HepG2 (cell line): ENCODE data around the gene MYRFL.

Source experiments
- ATF7-NPFF ChIP-seq: sonication (generic); formaldehyde crosslinking; IDR thresholded peaks from 2 replicates; pipeline ENCODE4 v1.8.1; 2023; ENCODE audit warnings: mild to moderate bottlenecking, low read depth, missing genetic modification reagents, moderate library complexity
- CHD2 ChIP-seq: IDR thresholded peaks from 2 replicates; pipeline ENCODE4 v1.6.1; 2011; ENCODE audit warnings: low read depth, low read length, improper control_type of control experiment
- GABPB1 ChIP-seq: IDR thresholded peaks from 2 replicates; pipeline ENCODE4 v1.6.1; 2016; ENCODE audit warnings: mild to moderate bottlenecking, missing genetic modification reagents, moderate library complexity, missing compliant biosample characterization
- ISX ChIP-seq: sonication (generic); formaldehyde crosslinking; conservative IDR thresholded peaks from 2 replicates; pipeline ENCODE4 v1.5.0; 2020; ENCODE audit warnings: missing genetic modification reagents
- JUND ChIP-seq: sonication (generic); formaldehyde crosslinking; IDR thresholded peaks from 2 replicates; pipeline ENCODE4 v1.8.0; 2022; ENCODE audit warnings: mild to moderate bottlenecking, missing genetic modification reagents
- MZF1 ChIP-seq: sonication (generic); formaldehyde crosslinking; IDR thresholded peaks from 2 replicates; pipeline ENCODE4 v1.8.1; 2023; ENCODE audit warnings: mild to moderate bottlenecking, missing genetic modification reagents, borderline replicate concordance
- POLR2A ChIP-seq, 2 experiments: IDR thresholded peaks; 2 replicates each; pipeline ENCODE4 v1.6.1; 2011; ENCODE audit warnings: low read depth in 2 of 2, low read length in 2 of 2, mild to moderate bottlenecking in 1 of 2, moderate library complexity in 1 of 2; ENCODE audit not compliant: insufficient read depth in 1 of 2
- TF ChIP-seq, protein P1 (sequence below): sonication (generic); formaldehyde crosslinking; IDR thresholded peaks from 2 replicates; pipeline ENCODE4 v1.5.0; 2020; ENCODE audit warnings: mild to moderate bottlenecking, missing genetic modification reagents, moderate library complexity

DNA sequence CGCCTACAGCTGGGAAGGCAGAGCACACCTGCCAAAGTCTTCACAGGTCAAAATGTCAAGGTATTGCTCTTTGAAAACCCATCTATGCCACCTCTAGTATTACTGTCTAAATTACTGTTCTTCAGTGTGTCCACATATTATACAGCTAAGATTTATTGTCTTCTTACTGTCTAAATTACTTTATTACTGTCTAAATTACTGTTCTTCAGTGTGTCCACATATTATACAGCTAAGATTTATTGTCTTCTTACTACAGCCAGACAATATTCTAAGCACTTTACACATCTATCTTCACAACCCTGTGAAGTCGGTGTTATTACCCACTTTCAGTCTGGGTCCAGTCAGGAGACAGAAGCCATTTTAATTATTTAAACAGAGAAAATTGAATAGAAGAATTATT lies 173.9 kb downstream of the MYRFL start:
- TF ChIP-seq, protein P1, sequence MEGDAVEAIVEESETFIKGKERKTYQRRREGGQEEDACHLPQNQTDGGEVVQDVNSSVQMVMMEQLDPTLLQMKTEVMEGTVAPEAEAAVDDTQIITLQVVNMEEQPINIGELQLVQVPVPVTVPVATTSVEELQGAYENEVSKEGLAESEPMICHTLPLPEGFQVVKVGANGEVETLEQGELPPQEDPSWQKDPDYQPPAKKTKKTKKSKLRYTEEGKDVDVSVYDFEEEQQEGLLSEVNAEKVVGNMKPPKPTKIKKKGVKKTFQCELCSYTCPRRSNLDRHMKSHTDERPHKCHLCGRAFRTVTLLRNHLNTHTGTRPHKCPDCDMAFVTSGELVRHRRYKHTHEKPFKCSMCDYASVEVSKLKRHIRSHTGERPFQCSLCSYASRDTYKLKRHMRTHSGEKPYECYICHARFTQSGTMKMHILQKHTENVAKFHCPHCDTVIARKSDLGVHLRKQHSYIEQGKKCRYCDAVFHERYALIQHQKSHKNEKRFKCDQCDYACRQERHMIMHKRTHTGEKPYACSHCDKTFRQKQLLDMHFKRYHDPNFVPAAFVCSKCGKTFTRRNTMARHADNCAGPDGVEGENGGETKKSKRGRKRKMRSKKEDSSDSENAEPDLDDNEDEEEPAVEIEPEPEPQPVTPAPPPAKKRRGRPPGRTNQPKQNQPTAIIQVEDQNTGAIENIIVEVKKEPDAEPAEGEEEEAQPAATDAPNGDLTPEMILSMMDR (CRISPR knock-in tag), result no peak
- TF ChIP-seq POLR2A (IDR thresholded peaks at IDR 0.05; ENCODE audit: insufficient read depth in 1 of 2, low read depth in 2 of 2, low read length in 2 of 2), result no peak
- no peak for TF ChIP-seq GABPB1
- no peak for TF ChIP-seq MZF1 (CRISPR knock-in tag)
- TF ChIP-seq ISX (CRISPR knock-in tag), result no peak
- no peak for TF ChIP-seq CHD2
- TF ChIP-seq JUND (CRISPR knock-in tag), result no peak
- TF ChIP-seq ATF7-NPFF (CRISPR knock-in tag), result no peak
